HL-60/S4 (cell line): Measurements from ENCODE around the gene TAMALIN.

Experiments
- in situ Hi-C: fragments of 300-500 bp; cut with MboI; formaldehyde crosslinking; loops from 2 replicates; pipeline ENCODE4 v1.14.3; 2022; ENCODE audit warnings: low sequenced_read_pairs

The TAMALIN gene

GRCh38 chr12:52053536-52054209 is 46.9 kb downstream of the TAMALIN start:
- in situ Hi-C loops: no loop called here

- in situ Hi-C loops: no loop called here
Observed at GRCh38 chr12:52054231-52054832, 47.6 kb downstream of the TAMALIN start.

GRCh38 chr12:52054833-52055730 is 48.3 kb downstream of the TAMALIN start:
- in situ Hi-C loops: no loop called here

- in situ Hi-C loops: no loop called here
Observed at GRCh38 chr12:52055731-52056711, 49.3 kb downstream of the TAMALIN start.

- in situ Hi-C loops: no loop called here
Observed at GRCh38 chr12:52056801-52057637, 50.3 kb downstream of the TAMALIN start.

- in situ Hi-C loops: no loop called here
Observed at GRCh38 chr12:52057638-52058576, 51.2 kb downstream of the TAMALIN start.

GRCh38 chr12:52058631-52059361 is 52.0 kb downstream of the TAMALIN start:
- in situ Hi-C loops: no loop called here

GRCh38 chr12:52059582-52060497 is 53.1 kb downstream of the TAMALIN start:
- in situ Hi-C loops: no loop called here

GRCh38 chr12:52060498-52061177 is 53.9 kb downstream of the TAMALIN start:
- in situ Hi-C loops: no loop called here

GRCh38 chr12:52061470-52062166 is 54.9 kb downstream of the TAMALIN start:
- in situ Hi-C loops: no loop called here

GRCh38 chr12:52062167-52063081 is 55.7 kb downstream of the TAMALIN start:
- in situ Hi-C loops: no loop called here

GRCh38 chr12:52063082-52063924 is 56.6 kb downstream of the TAMALIN start:
- in situ Hi-C loops: no loop called here

- in situ Hi-C loops: no loop called here
Observed at GRCh38 chr12:52063981-52064649, 57.4 kb downstream of the TAMALIN start.
